Pancreas (tissue), 10 donors: ENCODE results near the gene UPK3A. TPM values are rescaled to one million over a fixed set of nuclear protein-coding genes. Genes with fewer than 3 reads are reported as not detected.

Experiments
- ATAC-seq, 4 donors: fragments of 200-7000 bp; cut with Tn5 transposase; one replicate each; pipeline versions ENCODE4 v1.8.0 to v1.9.1; 2020; ENCODE audit warnings: mild to moderate bottlenecking in 4 of 4, moderate library complexity in 4 of 4
- DNase-seq, 6 donors: peaks; one replicate each; pipeline ENCODE4 v3.0.0-alpha.2; 2020
- FAIRE-seq: peaks from 2 replicates; lab custom pipeline; 2012; peaks lifted over from hg19 to GRCh38; lab: Jason Lieb, UNC
- H3K27ac ChIP-seq, 4 donors: fragments of 200-600 bp; sonication (generic); 1 replicate in 3 of 4; 2 replicates in 1 of 4; pipeline versions ENCODE4 v1.5.0 to v1.8.0; 2020
- H3K27me3 ChIP-seq, 4 donors: fragments of 200-600 bp; one replicate each; pipeline ENCODE4 v1.8.0; 2021
- H3K36me3 ChIP-seq, 3 donors: fragments of 200-600 bp; sonication (generic) in 1 of 3; one replicate each; pipeline versions ENCODE4 v1.5.0 to v1.8.0; 2020 to 2021
- H3K4me1 ChIP-seq, 3 donors: fragments of 200-600 bp; one replicate each; pipeline ENCODE4 v1.8.0; 2021
- H3K4me3 ChIP-seq, 4 donors: fragments of 200-600 bp; sonication (generic) in 2 of 4; one replicate each; pipeline versions ENCODE4 v1.5.0 to v1.8.0; 2020 to 2021
- H3K9me3 ChIP-seq, 4 donors: fragments of 200-600 bp; one replicate each; pipeline ENCODE4 v1.8.0; 2021
- WGBS, 2 donors: extraction: QIAGEN DNeasy Blood & Tissue Kit; methylation state at CpG; one replicate each; pipeline ENCODE4 v1.1.7; 2013; 5-methylcytosine and 5-hydroxymethylcytosine counted together
- intact Hi-C, 3 donors: fragments of 100-400 bp; cut with DNase I; formaldehyde crosslinking; loops; one replicate each; pipeline versions ENCODE4 v1.11.1 to v1.14.2; 2022
- polyA plus RNA-seq, 2 donors: library from polyadenylated mRNA; stranded (reverse); fragments of 200-250 nt; gene quantifications; one replicate each; pipeline ENCODE4 v1.2.3, GENCODE V29; 2013
- total RNA-seq, 6 donors: library from RNA; stranded (reverse); fragmentation: NEBNext Ultra II Directional in 4 of 6; extraction: Animal tissue kit (Norgen Biotek cat#: 25700) in 4 of 6; gene quantifications; one replicate each; pipeline versions ENCODE4 v1.2.1 to v1.2.4, GENCODE V29; 2021 to 2023
- TF ChIP-seq, protein P1 (sequence below), 4 donors: fragments of 200-600 bp; sonication (generic) in 3 of 4; IDR thresholded peaks; one replicate each; pipeline versions ENCODE4 v1.5.0 to v1.8.0; 2021; ENCODE audit warnings: antibody characterized with exemption in 4 of 4
- donor health status: healthy with polysubstance abuse.
- donor health status: DM: no; HTN: no; CAD: no; lungs with moderate emphysema.
- donor health status: DM: no; HTN: no; CAD: no.
- donor health status: control.
- donor health status: control.
- donor health status: Bipolar disorder and iron deficiency.
- donor health status: DM: yes; HTN: yes; CAD: no.
- donor health status: DM: no; HTN: no; CAD: no.
- donor health status: DM: no; HTN: no; CAD: no.
- donor health status: DM: yes; HTN: yes; CAD: no.

UPK3A gene
- total RNA-seq (not detected), polyA plus RNA-seq (under 1 TPM in 1 of 2 donors, not detected in 1; 0.21 TPM)

DNA sequence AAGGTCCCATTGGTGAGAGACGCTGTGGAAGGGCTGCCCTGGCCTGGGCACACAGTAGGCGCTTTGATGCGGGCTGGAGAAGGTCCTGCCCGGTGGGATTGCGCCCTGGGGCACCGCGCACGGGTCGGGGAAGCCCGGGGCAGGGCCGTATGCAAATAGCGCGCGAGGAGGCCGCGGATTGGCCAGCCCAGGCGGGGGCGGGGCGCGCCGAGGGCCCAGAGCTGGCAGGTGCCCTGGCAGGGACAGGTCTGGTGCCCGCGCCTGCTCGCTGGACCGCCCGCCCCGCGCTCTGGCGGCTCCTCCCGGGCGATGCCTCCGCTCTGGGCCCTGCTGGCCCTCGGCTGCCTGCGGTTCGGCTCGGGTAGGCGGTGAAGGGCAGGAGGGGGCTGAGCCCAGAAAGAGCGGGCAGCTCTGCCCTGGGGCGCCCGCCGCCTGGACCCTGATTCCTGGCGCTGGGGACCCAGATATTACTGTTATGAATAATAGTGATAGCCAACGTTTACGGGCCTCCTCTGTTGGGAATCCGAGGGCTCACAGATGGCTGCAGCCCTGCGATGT, at the start of gene UPK3A:
Gene UPK3A, plus strand, starts transcription at position 245 of the 558 bp plus-strand sequence. Its CDS starts 65 bp downstream, at position 310.
- Histone ChIP-seq H3K27ac (no peak within 1 kb of the TSS), H3K27me3 (no peaks in the 10 kb centered on the region), H3K4me1 (peaks cover 0 to 3% (median 0%) of the 10 kb centered on the region in 3 donors), H3K36me3 (no peaks in the 10 kb centered on the region), H3K4me3 (peak within 1 kb of the TSS in 2 of 4 donors; percentile 31 to 34), H3K9me3 (no peaks in the 10 kb centered on the region)
- TF ChIP-seq, protein P1, sequence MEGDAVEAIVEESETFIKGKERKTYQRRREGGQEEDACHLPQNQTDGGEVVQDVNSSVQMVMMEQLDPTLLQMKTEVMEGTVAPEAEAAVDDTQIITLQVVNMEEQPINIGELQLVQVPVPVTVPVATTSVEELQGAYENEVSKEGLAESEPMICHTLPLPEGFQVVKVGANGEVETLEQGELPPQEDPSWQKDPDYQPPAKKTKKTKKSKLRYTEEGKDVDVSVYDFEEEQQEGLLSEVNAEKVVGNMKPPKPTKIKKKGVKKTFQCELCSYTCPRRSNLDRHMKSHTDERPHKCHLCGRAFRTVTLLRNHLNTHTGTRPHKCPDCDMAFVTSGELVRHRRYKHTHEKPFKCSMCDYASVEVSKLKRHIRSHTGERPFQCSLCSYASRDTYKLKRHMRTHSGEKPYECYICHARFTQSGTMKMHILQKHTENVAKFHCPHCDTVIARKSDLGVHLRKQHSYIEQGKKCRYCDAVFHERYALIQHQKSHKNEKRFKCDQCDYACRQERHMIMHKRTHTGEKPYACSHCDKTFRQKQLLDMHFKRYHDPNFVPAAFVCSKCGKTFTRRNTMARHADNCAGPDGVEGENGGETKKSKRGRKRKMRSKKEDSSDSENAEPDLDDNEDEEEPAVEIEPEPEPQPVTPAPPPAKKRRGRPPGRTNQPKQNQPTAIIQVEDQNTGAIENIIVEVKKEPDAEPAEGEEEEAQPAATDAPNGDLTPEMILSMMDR (IDR thresholded peaks at IDR 0.05), result no peak
- FAIRE-seq, result no peak
- 2 to 5% methylated on average over 29 to 46 of the region's 46 CpGs for WGBS, 2 donors
- ATAC-seq, result peak; percentile 97 to 99 (median 98)
- intact Hi-C loops, result no loop called here
- peak; percentile 72 to 93 (median 84) for DNase-seq

DNA sequence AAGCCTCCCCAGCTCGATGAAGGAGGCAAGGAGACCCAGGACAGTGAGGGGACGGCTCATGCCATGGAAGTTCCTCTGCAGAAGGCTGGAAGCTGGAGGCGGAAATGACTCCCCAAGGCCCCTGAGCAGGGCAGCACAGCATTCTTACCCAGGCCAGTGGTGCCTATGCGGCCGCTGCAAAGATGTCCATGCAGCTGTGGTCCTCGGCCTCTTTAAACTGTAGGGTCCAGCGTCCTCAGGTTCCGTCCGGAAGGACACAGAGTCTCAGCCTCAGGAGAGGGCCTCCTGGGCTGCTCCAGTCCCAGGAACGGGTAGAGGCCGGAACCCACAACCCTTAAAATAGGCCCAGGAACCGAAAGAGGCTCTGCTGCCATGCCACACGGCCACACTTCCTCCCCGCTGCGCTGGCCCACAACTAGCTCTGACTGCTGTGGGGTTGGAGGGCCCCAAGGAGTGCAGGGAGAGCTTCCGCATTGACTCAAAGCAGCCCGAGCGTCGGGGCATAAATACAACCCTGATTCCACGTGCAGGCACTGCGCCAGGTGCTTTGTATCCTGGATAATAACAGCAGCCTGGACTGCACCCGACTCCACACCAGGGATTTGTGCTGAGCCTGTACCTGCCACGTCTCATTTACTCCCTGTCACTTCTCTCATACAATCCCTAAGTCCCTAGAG, 49.5 kb upstream of the UPK3A start:
- no peaks in the 10 kb centered on the region for H3K9me3 ChIP-seq
- no peaks in the 10 kb centered on the region for H3K27me3 ChIP-seq
- TF ChIP-seq, protein P1 (IDR thresholded peaks at IDR 0.05), result no peak
- peaks cover 0 to 6% (median 0%) of the 10 kb centered on the region in 3 donors for H3K4me1 ChIP-seq
- DNase-seq (no peak), ATAC-seq (peak in 2 of 4 donors; percentile 28 to 67), FAIRE-seq (no peak)
- H3K4me3 ChIP-seq, result no peak overlapping the region
- H3K36me3 ChIP-seq, result no peaks in the 10 kb centered on the region
- intact Hi-C loops, result no loop called here
- H3K27ac ChIP-seq, result peak overlapping the region in 1 of 4 donors; percentile 17
- WGBS, 2 donors, result 82 to 90% methylated on average over 23 of the region's 23 CpGs

DNA sequence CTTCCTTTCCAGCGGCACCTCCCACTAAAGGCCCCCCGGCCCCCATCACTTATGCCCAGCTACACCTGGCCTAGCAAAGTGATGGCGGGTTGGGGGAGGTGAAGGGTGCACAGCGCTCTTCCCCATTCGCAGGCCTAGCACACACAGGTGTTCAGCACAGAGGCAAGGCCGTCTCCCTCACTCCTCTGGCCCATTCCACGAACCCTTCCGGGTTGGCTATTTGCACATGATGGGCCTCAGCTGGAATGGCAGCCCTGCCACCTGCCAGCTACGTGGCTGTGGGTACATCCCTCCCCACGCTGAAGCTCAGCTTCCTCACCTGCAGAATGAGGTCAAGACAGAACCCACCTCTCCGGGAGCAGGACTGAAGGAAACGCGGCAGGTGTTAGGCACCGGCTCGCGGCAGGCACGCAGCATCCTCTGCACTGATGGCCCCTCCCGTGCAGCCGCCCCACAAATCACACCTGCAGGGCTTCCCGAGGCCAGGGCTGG, 48.9 kb upstream of the UPK3A start:
- ATAC-seq, result peak; percentile 13 to 54 (median 44)
- Histone ChIP-seq H3K9me3 (no peaks in the 10 kb centered on the region), H3K4me3 (no peak overlapping the region), H3K27me3 (no peaks in the 10 kb centered on the region), H3K27ac (no peak overlapping the region), H3K36me3 (no peaks in the 10 kb centered on the region), H3K4me1 (peaks cover 0 to 6% (median 0%) of the 10 kb centered on the region in 3 donors)
- WGBS, 2 donors, result 49 to 62% methylated on average over 20 of the region's 20 CpGs
- peak in 4 of 6 donors; percentile 63 to 72 (median 66) for DNase-seq
- FAIRE-seq, result no peak
- TF ChIP-seq, protein P1 (IDR thresholded peaks at IDR 0.05), result no peak
- intact Hi-C loops, result no loop called here

DNA sequence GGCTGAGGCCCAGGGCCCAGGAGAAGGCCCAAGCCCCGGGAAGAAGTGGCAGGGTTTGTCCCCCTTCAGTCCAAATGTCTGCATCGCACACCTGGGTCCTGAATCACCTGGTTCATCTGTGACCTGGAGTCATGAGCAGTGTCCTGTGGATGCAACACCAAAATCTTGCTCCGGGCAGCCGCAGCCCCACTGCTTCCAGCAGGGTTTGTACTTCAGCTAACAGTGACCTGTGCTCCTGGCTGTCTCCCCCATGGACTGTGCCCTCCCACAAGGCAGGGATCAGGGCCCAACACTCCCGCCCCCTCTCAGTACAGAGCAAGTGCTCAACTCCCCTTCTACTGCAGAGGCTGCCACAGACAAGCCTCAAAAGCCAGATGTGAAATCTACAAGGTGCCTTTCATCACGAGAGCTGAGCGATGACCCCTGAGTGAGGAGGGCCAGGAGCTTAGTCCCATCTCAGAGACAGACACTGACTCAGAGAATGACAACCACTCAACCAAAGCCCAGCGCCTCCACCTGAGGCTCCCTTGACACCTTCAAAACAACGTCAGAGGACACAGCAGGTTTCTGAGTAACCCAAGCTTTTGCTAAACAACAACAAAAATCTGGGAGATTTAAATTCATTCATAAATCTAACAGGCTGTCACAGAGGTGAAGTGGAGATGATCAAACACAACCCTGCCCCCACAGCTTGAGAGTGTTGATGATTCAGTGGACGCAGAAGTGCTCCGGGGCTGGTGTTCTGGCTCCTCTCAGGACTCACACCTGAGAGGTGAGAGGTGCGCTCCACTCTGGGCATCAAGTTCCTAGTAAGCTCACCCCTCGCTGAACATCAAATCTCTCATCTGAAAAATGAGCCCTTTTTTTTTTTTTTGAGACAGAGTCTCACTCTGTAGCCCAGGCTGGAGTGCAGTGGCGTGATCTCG, 47.4 kb upstream of the UPK3A start:
- no peaks in the 10 kb centered on the region for H3K36me3 ChIP-seq
- FAIRE-seq (no peak), ATAC-seq (no peak), DNase-seq (no peak)
- no peak overlapping the region for H3K4me3 ChIP-seq
- H3K27me3 ChIP-seq, result no peaks in the 10 kb centered on the region
- H3K4me1 ChIP-seq, result peaks cover 0 to 6% (median under 1%) of the 10 kb centered on the region in 3 donors
- TF ChIP-seq, protein P1 (IDR thresholded peaks at IDR 0.05), result no peak
- H3K9me3 ChIP-seq, result no peaks in the 10 kb centered on the region
- intact Hi-C loops, result no loop called here
- no peak overlapping the region for H3K27ac ChIP-seq
- 90 to 91% methylated on average over 15 of the region's 15 CpGs for WGBS, 2 donors
